Fibroblast of villous mesenchyme (primary cell): ENCODE results near the gene SORCS3. TPM values are rescaled to one million over a fixed set of nuclear protein-coding genes. Genes with fewer than 3 reads are reported as not detected.

Experiments
- DNase-seq: peaks from one replicate; pipeline ENCODE4 v3.0.0-alpha.2; 2010; ENCODE audit warnings: low read depth
- H3K4me3 ChIP-seq: 2 replicates; pipeline ENCODE4 v1.5.1; 2011; ENCODE audit warnings: low read depth, mild to moderate bottlenecking, low read length
- total RNA-seq: library from RNA; depleted of rRNA; stranded (reverse); fragments of >200 nt; gene quantifications from 2 replicates; pipeline ENCODE4 v1.2.3, GENCODE V29; 2012
- TF ChIP-seq, protein P1 (sequence below): IDR thresholded peaks from 2 replicates; pipeline ENCODE4 v1.5.1; 2012; ENCODE audit warnings: low read depth, mild to moderate bottlenecking, low read length; ENCODE audit not compliant: insufficient read depth

SORCS3 gene
- total RNA-seq, 1 donor = not detected

DNA sequence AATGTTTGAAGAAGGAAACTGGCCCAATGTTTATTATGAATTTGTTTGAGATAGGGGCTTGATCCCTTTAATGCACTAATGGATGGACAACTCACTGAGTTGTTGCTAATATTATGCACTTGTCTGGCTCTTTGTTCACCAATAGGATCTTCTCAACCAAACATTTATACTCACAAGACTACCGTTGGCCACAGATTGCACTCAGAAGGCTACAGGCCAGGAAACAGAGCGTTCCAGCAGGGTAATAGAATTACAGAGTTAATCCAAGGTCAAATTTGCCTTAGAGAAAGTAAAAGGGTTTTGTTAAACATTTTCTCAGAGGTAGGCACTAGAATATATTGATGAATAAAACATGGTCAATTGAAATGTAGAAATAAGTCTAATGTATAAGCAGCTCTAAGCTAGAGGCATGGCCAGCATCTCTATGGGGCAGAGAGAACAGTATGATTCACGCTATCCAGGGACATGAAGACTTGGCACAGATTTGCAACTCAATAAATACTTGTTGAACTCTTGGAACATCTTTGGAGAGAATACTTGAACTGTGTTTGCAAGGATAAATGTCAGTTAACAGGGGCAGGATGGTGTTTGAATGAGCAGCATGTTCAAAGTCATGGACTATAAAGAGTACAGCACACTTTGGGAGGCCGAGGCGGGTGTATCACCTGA lies 606.9 kb downstream of the SORCS3 start:
- TF ChIP-seq, protein P1, sequence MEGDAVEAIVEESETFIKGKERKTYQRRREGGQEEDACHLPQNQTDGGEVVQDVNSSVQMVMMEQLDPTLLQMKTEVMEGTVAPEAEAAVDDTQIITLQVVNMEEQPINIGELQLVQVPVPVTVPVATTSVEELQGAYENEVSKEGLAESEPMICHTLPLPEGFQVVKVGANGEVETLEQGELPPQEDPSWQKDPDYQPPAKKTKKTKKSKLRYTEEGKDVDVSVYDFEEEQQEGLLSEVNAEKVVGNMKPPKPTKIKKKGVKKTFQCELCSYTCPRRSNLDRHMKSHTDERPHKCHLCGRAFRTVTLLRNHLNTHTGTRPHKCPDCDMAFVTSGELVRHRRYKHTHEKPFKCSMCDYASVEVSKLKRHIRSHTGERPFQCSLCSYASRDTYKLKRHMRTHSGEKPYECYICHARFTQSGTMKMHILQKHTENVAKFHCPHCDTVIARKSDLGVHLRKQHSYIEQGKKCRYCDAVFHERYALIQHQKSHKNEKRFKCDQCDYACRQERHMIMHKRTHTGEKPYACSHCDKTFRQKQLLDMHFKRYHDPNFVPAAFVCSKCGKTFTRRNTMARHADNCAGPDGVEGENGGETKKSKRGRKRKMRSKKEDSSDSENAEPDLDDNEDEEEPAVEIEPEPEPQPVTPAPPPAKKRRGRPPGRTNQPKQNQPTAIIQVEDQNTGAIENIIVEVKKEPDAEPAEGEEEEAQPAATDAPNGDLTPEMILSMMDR = no peak
- no peak for DNase-seq
- H3K4me3 ChIP-seq = no peak overlapping the region

DNA sequence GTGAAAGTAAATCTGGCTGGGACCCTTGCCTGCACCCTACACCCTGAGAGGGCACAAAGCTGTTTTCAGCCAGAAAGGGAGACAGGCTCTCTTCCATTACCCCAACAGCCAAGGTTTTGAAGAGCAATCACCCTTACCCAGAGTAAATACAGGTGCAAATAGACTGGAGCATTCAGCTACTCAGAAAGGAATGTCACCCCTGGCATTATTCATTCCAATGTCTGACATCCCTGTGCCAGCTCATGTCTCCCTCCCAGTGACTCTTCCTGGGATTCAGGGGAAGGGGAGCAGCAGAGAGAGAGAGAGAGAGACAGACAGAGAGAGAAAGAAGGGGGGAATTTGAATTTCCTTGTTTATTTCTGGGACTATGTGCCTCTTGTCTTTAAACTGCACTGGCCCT lies 611.8 kb downstream of the SORCS3 start:
- no peak overlapping the region for H3K4me3 ChIP-seq
- DNase-seq = no peak
- TF ChIP-seq, protein P1 = no peak

DNA sequence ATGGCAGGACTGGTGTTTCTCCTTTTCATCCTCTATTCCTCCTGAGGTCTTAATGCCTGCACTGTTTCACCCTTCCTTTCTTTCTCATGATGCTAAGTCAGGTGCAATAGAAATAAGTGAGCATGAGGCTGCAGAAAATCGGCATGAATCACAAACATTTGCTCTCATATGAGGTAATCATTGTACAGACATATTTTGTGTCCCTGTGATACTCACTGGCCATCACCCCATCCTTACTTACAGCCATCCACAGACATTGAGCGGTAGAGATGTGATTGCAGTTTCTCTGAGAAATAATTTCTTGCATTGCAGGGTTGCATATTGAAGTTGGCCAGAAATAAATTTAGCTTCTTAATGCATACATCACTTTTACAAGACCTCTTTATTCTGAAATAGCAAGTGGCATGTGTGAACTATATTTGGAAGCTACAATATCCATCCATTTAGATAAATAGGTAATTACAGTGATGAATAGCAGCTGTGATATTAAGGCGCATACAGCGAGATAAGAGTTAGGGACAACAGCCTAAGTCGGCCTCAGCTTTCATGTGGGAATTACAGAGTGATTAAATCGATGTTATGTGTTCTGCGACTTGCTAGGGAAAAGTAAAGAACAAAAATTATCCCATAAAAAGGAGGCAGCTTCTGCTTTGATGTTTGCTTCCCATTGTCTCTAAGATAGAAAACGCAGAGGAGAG lies 612.6 kb downstream of the SORCS3 start:
- DNase-seq = no peak
- H3K4me3 ChIP-seq = no peak overlapping the region
- TF ChIP-seq, protein P1 = no peak

DNA sequence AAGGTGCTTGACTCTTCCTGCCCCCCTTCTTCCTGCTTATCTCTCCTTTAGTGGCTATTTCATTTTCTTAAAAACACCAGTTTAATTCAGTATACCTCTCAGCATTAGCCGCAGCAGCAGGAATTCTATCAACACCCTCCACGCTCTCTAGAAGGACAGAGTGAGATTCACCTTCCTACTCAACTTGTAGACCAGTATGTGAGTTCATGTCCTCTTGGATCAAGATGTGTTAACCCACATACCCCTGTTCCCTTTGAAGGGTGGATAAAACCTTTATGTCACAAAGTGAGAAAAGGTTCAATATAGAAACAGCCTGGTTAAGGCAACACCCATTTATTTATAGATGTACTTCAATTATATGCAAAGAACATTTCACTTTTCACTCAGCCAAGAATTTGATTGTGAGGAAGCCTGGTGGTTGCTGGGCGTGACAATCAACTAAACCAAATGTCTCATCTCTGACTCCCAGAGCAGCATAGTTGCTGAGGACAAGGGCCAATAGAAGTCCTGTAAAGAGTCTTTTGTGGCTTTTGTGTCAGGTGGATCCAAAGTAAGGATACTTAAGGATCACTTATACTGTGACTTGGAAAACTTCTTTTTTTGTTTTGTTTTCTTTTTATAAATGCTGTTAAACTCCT lies 617.1 kb downstream of the SORCS3 start:
- H3K4me3 ChIP-seq = no peak overlapping the region
- no peak for DNase-seq
- TF ChIP-seq, protein P1 = no peak

DNA sequence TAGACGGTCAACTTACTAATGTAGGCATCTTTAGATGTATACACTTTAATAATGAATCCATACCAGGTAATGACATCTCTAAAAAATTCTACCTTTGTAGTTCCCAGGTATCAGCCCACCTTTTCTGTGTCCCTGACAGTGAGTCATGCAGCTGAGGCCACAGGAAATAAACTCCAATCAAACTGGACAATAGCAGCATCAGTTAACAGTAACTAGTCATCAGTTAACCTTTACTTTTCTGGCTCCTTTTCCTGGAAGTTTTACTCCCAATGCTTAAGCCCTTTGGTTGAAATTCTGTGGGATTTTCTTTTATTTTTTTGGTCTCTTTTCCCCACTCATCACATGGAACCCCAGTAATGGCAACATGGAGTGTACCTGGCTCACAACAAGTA lies 617.6 kb downstream of the SORCS3 start:
- TF ChIP-seq, protein P1 = no peak
- no peak overlapping the region for H3K4me3 ChIP-seq
- DNase-seq = no peak

DNA sequence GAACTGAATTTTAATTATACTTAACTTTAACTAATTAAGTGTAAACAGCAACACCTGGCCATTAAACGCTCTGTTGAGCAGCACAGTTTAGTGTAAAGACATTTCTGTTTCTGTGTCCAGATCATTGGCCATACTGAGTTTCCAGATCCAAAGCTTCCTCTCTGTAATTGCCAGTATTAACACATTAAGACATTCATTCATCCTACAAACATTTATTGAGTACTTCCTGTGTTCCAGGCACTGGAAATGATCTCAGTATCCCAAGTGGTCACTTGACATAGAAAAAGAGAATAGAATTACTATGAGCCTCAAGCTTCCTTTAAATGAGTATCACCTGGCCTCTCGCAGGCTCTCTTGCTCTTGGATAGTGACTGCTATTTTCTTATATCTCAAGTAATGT lies 618.1 kb downstream of the SORCS3 start:
- DNase-seq = no peak
- TF ChIP-seq, protein P1 = no peak
- no peak overlapping the region for H3K4me3 ChIP-seq
